ENCODE results near the gene ITM2C. TPM values are rescaled to one million over a fixed set of nuclear protein-coding genes. Genes with fewer than 3 reads are reported as not detected.

The ITM2C gene
- total and polyA plus RNA-seq, 2 of the 13 experiments (the other 11 are each of a cell fraction or from before 2014, with no cell fraction given): 70.5 to 270 TPM

DNA sequence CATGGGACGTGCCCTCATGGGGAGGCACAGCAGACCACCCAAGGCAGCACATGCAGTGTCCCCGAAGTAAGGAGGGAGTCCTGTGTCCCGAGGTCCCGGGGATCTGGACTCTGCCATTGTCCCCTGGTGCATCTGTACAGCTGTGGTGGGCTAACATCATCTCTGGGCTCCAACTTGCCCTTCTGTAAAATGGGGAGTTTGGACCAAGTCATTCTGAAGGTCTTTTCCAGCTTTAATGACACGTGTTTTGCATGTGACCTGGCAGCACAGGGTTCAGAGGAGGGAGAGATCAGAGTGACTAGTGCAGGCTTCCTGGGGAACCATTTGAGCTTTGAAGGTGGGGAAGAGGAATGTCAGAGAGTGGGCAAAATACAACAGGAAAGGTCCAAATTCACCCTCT is 21.5 kb downstream of the ITM2C start (continued):
- TF ChIP-seq, protein P1, sequence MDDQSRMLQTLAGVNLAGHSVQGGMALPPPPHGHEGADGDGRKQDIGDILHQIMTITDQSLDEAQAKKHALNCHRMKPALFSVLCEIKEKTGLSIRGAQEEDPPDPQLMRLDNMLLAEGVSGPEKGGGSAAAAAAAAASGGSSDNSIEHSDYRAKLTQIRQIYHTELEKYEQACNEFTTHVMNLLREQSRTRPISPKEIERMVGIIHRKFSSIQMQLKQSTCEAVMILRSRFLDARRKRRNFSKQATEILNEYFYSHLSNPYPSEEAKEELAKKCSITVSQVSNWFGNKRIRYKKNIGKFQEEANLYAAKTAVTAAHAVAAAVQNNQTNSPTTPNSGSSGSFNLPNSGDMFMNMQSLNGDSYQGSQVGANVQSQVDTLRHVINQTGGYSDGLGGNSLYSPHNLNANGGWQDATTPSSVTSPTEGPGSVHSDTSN (CRISPR knock-in tag; IDR thresholded peaks at IDR 0.05; ENCODE audit: borderline replicate concordance): no peak
- TF ChIP-seq, protein P2, sequence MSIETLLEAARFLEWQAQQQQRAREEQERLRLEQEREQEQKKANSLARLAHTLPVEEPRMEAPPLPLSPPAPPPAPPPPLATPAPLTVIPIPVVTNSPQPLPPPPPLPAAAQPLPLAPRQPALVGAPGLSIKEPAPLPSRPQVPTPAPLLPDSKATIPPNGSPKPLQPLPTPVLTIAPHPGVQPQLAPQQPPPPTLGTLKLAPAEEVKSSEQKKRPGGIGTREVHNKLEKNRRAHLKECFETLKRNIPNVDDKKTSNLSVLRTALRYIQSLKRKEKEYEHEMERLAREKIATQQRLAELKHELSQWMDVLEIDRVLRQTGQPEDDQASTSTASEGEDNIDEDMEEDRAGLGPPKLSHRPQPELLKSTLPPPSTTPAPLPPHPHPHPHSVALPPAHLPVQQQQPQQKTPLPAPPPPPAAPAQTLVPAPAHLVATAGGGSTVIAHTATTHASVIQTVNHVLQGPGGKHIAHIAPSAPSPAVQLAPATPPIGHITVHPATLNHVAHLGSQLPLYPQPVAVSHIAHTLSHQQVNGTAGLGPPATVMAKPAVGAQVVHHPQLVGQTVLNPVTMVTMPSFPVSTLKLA (IDR thresholded peaks at IDR 0.05): peak; percentile 68
- TF ChIP-seq ZNF772 (CRISPR knock-in tag; IDR thresholded peaks at IDR 0.05) (no peak), ELF4 (CRISPR knock-in tag; IDR thresholded peaks at IDR 0.05; ENCODE audit: borderline replicate concordance) (no peak)
- TF ChIP-seq, protein P3, sequence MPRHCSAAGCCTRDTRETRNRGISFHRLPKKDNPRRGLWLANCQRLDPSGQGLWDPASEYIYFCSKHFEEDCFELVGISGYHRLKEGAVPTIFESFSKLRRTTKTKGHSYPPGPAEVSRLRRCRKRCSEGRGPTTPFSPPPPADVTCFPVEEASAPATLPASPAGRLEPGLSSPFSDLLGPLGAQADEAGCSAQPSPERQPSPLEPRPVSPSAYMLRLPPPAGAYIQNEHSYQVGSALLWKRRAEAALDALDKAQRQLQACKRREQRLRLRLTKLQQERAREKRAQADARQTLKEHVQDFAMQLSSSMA (CRISPR knock-in tag; IDR thresholded peaks at IDR 0.05): peak; percentile 57; the same call in 1 of the 2 replicates

DNA sequence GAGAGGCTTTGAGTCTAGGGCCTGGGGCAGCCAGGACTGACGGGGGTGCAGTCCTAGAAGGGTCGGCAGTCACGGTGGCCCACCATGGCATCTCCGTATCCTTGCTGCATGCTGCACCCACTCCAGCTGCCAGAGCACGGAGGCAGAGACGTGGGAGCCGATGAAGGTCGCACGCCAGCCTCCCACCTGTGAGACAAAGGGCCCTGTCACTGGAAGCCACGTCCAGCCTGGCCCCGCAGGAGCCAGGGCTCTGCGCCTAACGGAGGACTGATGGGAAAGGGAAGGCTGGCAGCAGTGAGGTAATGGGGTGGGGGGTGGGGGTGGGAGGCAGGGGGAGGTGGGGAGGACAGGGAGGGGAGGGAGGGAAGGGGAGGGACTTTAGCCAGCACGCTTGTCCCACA is 21.9 kb downstream of the ITM2C start:
- intact Hi-C loops (cut with micrococcal nuclease; ENCODE audit: unreplicated experiment) (no loop called here), in situ Hi-C loops (cut with HindIII; ENCODE audit: extremely low pct_ligation_motif_present, low pct_unique_long_range_greater_than_20kb) (no loop called here)
- Histone ChIP-seq H4K20me1 (ENCODE audit: insufficient read depth, low read length) (no peaks in the 10 kb centered on the region), H3K9me3 (ENCODE audit: low read length) (no peaks in the 10 kb centered on the region), H3K4me1 (ENCODE audit: insufficient read depth, low read length) (no peaks in the 10 kb centered on the region), H2AFZ (ENCODE audit: low read length) (no peak overlapping the region), H3K36me3 (replicated peaks in 1 of 2; ENCODE audit: control insufficient read depth in 1 of 2, insufficient read depth in 2 of 2, low read length in 2 of 2) (no peaks in the 10 kb centered on the region), H3K4me2 (ENCODE audit: low read depth, low read length) (peak overlapping the region; percentile 2; the same call in 1 of the 2 replicates), H3K9ac (ENCODE audit: insufficient read depth, low read depth, low read length) (no peak overlapping the region), H3K4me3 (replicated peaks in 1 of 3; ENCODE audit: insufficient read depth in 1 of 3, low read depth in 2 of 3, low read length in 3 of 3) (no peak overlapping the region), H3K79me2 (ENCODE audit: insufficient read depth, low read length) (no peaks in the 10 kb centered on the region), H3K27me3 (ENCODE audit: control insufficient read depth in 1 of 2, insufficient read depth in 2 of 2, low read length in 2 of 2) (peaks cover 5 to 30% of the 10 kb centered on the region in 2 experiments; a peak in 4 of 5 replicates), H3K27ac (ENCODE audit: extremely low read length, insufficient read depth, low read length) (no peak overlapping the region)
- TF ChIP-seq, protein P4, sequence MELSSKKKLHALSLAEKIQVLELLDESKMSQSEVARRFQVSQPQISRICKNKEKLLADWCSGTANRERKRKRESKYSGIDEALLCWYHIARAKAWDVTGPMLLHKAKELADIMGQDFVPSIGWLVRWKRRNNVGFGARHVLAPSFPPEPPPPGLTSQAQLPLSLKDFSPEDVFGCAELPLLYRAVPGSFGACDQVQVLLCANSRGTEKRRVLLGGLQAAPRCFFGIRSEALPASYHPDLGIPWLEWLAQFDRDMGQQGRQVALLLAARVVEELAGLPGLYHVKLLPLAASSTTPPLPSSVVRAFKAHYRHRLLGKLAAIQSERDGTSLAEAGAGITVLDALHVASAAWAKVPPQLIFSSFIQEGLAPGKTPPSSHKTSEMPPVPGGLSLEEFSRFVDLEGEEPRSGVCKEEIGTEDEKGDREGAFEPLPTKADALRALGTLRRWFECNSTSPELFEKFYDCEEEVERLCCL (CRISPR knock-in tag; IDR thresholded peaks at IDR 0.05; ENCODE audit: borderline replicate concordance): no peak
- peak; percentile 40; the same call in 1 of the 2 replicates for TF ChIP-seq ZNF768 (CRISPR knock-in tag; IDR thresholded peaks at IDR 0.05)
- no peak for FAIRE-seq
- ATAC-seq: peak; percentile 53
- POLR2A ChIA-PET: no interaction called here
- DNase-seq (ENCODE audit: low spot score): no peak
- WGBS (ENCODE audit: low lambda C conversion rate): 37% methylated on average over 13 of the region's 14 CpGs
- CTCF ChIA-PET (ENCODE audit: low intra/inter-chr PET ratio, low total read pairs): no interaction called here
- BruUV-seq (replicated peaks): no TSS peak
